NK-92 treated with Interleukin-12 subunit alpha and Interleukin-12 subunit beta, amount 100 ng/mL, for 24 hours (cell line): Measurements from ENCODE around the gene MRPS34.

Experiments used
- DNase-seq: peaks from one replicate; lab custom pipeline; 2025; lab: John Stamatoyannopoulos, UW

Gene MRPS34

GRCh38 chr16:1781758-1782407 is 8.9 kb upstream of the MRPS34 start:
- no peak for DNase-seq

GRCh38 chr16:1781254-1781653 is 8.3 kb upstream of the MRPS34 start:
- DNase-seq, result no peak

GRCh38 chr16:1780677-1781072 is 7.7 kb upstream of the MRPS34 start:
- no peak for DNase-seq

- no peak for DNase-seq
Measured at GRCh38 chr16:1779741-1780676, 7.1 kb upstream of the MRPS34 start.

GRCh38 chr16:1779234-1779701 is 6.3 kb upstream of the MRPS34 start:
- no peak for DNase-seq

- DNase-seq, result no peak
Measured at GRCh38 chr16:1778200-1779179, 5.6 kb upstream of the MRPS34 start.

GRCh38 chr16:1777375-1778199 is 4.7 kb upstream of the MRPS34 start:
- no peak for DNase-seq

- DNase-seq, result no peak
Measured at GRCh38 chr16:1776991-1777374, 4.0 kb upstream of the MRPS34 start.

- no peak for DNase-seq
Measured at GRCh38 chr16:1776672-1776955, 3.7 kb upstream of the MRPS34 start.

GRCh38 chr16:1775846-1776671 is 3.1 kb upstream of the MRPS34 start:
- DNase-seq, result no peak

- DNase-seq, result no peak
Measured at GRCh38 chr16:1775006-1775845, 2.3 kb upstream of the MRPS34 start.

- no peak for DNase-seq
Measured at GRCh38 chr16:1774448-1774780, 1.5 kb upstream of the MRPS34 start.

GRCh38 chr16:1773703-1774447 is 941 bp upstream of the MRPS34 start:
- DNase-seq, result no peak

GRCh38 chr16:1772362-1772907 is 499 bp downstream of the MRPS34 start, which contains the start of gene EME2:
Gene EME2, plus strand, starts transcription at chr16:1772810. Its CDS starts 418 bp downstream, at chr16:1773228.
- no peak for DNase-seq

- no peak for DNase-seq
Measured at GRCh38 chr16:1771864-1772361, 1.0 kb downstream of the MRPS34 start.

GRCh38 chr16:1771188-1771863 is 1.6 kb downstream of the MRPS34 start, which contains the start of gene NME3:
Gene NME3, minus strand, starts transcription at chr16:1771543. Its CDS starts 9 bp downstream, at chr16:1771534.
- DNase-seq, result no peak

GRCh38 chr16:1770328-1771187 is 2.4 kb downstream of the MRPS34 start:
- DNase-seq, result no peak
